K562 (cell line): ENCODE data around the gene ABHD4. TPM values are rescaled to one million over a fixed set of nuclear protein-coding genes. Genes with fewer than 3 reads are reported as not detected.

Experiments
- CREB5 ChIP-seq: fragments of 250-450 bp; sonication (Bioruptor Pico); IDR thresholded peaks from 2 replicates; pipeline ENCODE4 v1.5.0; 2020; ENCODE audit warnings: mild to moderate bottlenecking
- ELK3 ChIP-seq: fragments of 450-650 bp; formaldehyde crosslinking; IDR thresholded peaks from 2 replicates; pipeline ENCODE4 v1.4.0; 2020; ENCODE audit warnings: mild to moderate bottlenecking
- MGA ChIP-seq: fragments of 450-650 bp; IDR thresholded peaks from 2 replicates; pipeline ENCODE4 v1.6.1; 2016; ENCODE audit warnings: mild to moderate bottlenecking, moderate library complexity
- polyA plus RNA-seq, 8 experiments: library from polyadenylated mRNA; depleted of rRNA in 4 of 8; stranded (reverse) in 5 of 8; unstranded in 3 of 8; fragments of >200 nt; fragmentation: Nextera tagmentation in 2 of 8; fragmentation: Illumina TruSeq in 1 of 8; extraction: Ambion mirVana in 2 of 8; extraction: Trizol in 1 of 8; gene quantifications; 2 replicates each; pipeline versions ENCODE4 v1.2.1 to v1.2.3, GENCODE V29; 2011 to 2014; ENCODE audit warnings: inconsistent platforms in 1 of 8, missing spikeins in 1 of 8
- total RNA-seq, 7 experiments: library from RNA; depleted of rRNA in 6 of 7; stranded (reverse); fragments of >200 nt in 6 of 7; fragmentation: Illumina TruSeq in 2 of 7; extraction: Trizol in 2 of 7; gene quantifications; 2 replicates each; pipeline versions ENCODE4 v1.2.1 to v1.2.3, GENCODE V29; 2011 to 2021; ENCODE audit warnings: low replicate concordance in 1 of 7

ABHD4 gene
- total and polyA plus RNA-seq, 9 of the 15 experiments (the other 6 are each of a cell fraction or from before 2014, with no cell fraction given), result 3.6 to 12.0 (median 7.2) TPM

GRCh38 chr14:22640192-22640591 lies 42.1 kb downstream of the ABHD4 start (continued):
- TF ChIP-seq MGA (no peak), ELK3 (CRISPR knock-in tag) (no peak), CREB5 (CRISPR knock-in tag) (no peak)
